Fibroblast of lung (primary cell): ENCODE data around the gene TSR2. TPM values are rescaled to one million over a fixed set of nuclear protein-coding genes. Genes with fewer than 3 reads are reported as not detected.

ENCODE experiments used
- DNase-seq, 2 donors: peaks; one replicate each; pipeline versions ENCODE4 v3.0.0 to v3.0.0-alpha.2; 2010; ENCODE audit warnings: low read depth in 2 of 2
- H2AFZ ChIP-seq: 2 replicates; pipeline ENCODE4 v1.5.1; 2012; ENCODE audit warnings: low read length, control low read depth, inconsistent platforms
- H3K27ac ChIP-seq: 2 replicates; pipeline ENCODE4 v1.5.1; 2011; ENCODE audit warnings: low read length, control low read depth; ENCODE audit not compliant: insufficient read depth
- H3K27me3 ChIP-seq: 2 replicates; pipeline ENCODE4 v1.5.1; 2011; ENCODE audit warnings: mild to moderate bottlenecking, low read length; ENCODE audit not compliant: control insufficient read depth, insufficient read depth
- H3K36me3 ChIP-seq: 2 replicates; pipeline ENCODE4 v1.5.1; 2011; ENCODE audit warnings: low read length; ENCODE audit not compliant: control insufficient read depth, insufficient read depth
- H3K4me1 ChIP-seq: 2 replicates; pipeline ENCODE4 v1.5.1; 2011; ENCODE audit warnings: low read length; ENCODE audit not compliant: control insufficient read depth, insufficient read depth; ENCODE audit errors: extremely low read depth
- H3K4me2 ChIP-seq: 2 replicates; pipeline ENCODE4 v1.5.1; 2011; ENCODE audit warnings: low read length, control low read depth; ENCODE audit not compliant: insufficient read depth; ENCODE audit errors: extremely low read depth
- H3K4me3 ChIP-seq, 4 experiments: fragments of 200-600 bp in 1 of 4; sonication (generic) in 1 of 4; replicated peaks in 1 of 4; 2 replicates each; pipeline ENCODE4 v1.5.1; 2011 to 2016; ENCODE audit warnings: low read length in 4 of 4, low read depth in 3 of 4, mild to moderate bottlenecking in 3 of 4, control low read depth in 2 of 4, inconsistent platforms in 1 of 4, mixed read lengths in 1 of 4; ENCODE audit not compliant: insufficient read depth in 1 of 4; ENCODE audit errors: control extremely low read depth in 1 of 4
- H3K79me2 ChIP-seq: 2 replicates; pipeline ENCODE4 v1.5.1; 2012; ENCODE audit warnings: mild to moderate bottlenecking, low read length, inconsistent platforms; ENCODE audit not compliant: control insufficient read depth, insufficient read depth
- H3K9ac ChIP-seq: 2 replicates; pipeline ENCODE4 v1.5.1; 2011; ENCODE audit warnings: mild to moderate bottlenecking, low read length, control low read depth; ENCODE audit not compliant: insufficient read depth
- H3K9me3 ChIP-seq: 2 replicates; pipeline ENCODE4 v1.5.1; 2012; ENCODE audit warnings: low read depth, low read length; ENCODE audit not compliant: control insufficient read depth, insufficient read depth
- H4K20me1 ChIP-seq: 2 replicates; pipeline ENCODE4 v1.5.1; 2011; ENCODE audit warnings: low read length; ENCODE audit not compliant: control insufficient read depth, insufficient read depth; ENCODE audit errors: extremely low read depth
- EZH2 ChIP-seq: IDR thresholded peaks from 2 replicates; pipeline ENCODE4 v1.5.1; 2012; ENCODE audit warnings: low read length, control low read depth, mild to moderate bottlenecking; ENCODE audit errors: missing control alignments
- polyA minus RNA-seq: library from RNA; depleted of rRNA, polyadenylated mRNA; stranded (reverse); fragments of >200 nt; gene quantifications from 2 replicates; pipeline ENCODE4 v1.2.3, GENCODE V29; 2011; ENCODE audit warnings: low replicate concordance
- polyA plus RNA-seq, 2 donors: library from polyadenylated mRNA; depleted of rRNA in 1 of 2; stranded (reverse) in 1 of 2; unstranded in 1 of 2; fragments of >200 nt; gene quantifications; 2 replicates each; pipeline ENCODE4 v1.2.1, GENCODE V29; 2011 to 2012; ENCODE audit warnings: missing spikeins in 1 of 2
- total RNA-seq: library from RNA; depleted of rRNA; stranded (reverse); fragments of >200 nt; gene quantifications from 2 replicates; pipeline ENCODE4 v1.2.1, GENCODE V29; 2014
- TF ChIP-seq, protein P1 (sequence below), 2 donors: IDR thresholded peaks in 1 of 2; conservative IDR thresholded peaks in 1 of 2; 1 replicate in 1 of 2; 2 replicates in 1 of 2; pipeline ENCODE4 v1.5.1; 2011 to 2012; ENCODE audit warnings: low read length in 2 of 2, control low read depth in 1 of 2, inconsistent platforms in 1 of 2, low read depth in 1 of 2, mild to moderate bottlenecking in 1 of 2

TSR2 gene, protein sequence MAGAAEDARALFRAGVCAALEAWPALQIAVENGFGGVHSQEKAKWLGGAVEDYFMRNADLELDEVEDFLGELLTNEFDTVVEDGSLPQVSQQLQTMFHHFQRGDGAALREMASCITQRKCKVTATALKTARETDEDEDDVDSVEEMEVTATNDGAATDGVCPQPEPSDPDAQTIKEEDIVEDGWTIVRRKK
- total RNA-seq (11.8 and 15.2 TPM in 2 replicates), polyA plus RNA-seq (25.8 and 29.9 TPM in 2 replicates), polyA minus RNA-seq (6.6 and 7.1 TPM in 2 replicates)
- polyA plus RNA-seq (2012), result 39.4 and 48.3 TPM in 2 replicates

GRCh38 chrX:54439960-54440871 lies at the start of gene TSR2:
Gene TSR2 (plus strand): TSS chrX:54440404. CDS start chrX:54440422, 18 bp downstream.
- no peaks in the 10 kb centered on the region for H3K4me1 ChIP-seq
- no peaks in the 10 kb centered on the region for H3K36me3 ChIP-seq
- H3K4me3 ChIP-seq, result peak within 1 kb of the TSS; percentile 62 to 95 (median 79)
- DNase-seq, result peak; percentile 88
- no peaks in the 10 kb centered on the region for H3K27me3 ChIP-seq
- H3K4me2 ChIP-seq, result peak within 1 kb of the TSS; percentile 80
- no peaks in the 10 kb centered on the region for H3K9me3 ChIP-seq
- peak within 1 kb of the TSS; percentile 52 for H3K27ac ChIP-seq
- H3K79me2 ChIP-seq, result peaks cover 23% of the 10 kb centered on the region
- TF ChIP-seq, protein P1, sequence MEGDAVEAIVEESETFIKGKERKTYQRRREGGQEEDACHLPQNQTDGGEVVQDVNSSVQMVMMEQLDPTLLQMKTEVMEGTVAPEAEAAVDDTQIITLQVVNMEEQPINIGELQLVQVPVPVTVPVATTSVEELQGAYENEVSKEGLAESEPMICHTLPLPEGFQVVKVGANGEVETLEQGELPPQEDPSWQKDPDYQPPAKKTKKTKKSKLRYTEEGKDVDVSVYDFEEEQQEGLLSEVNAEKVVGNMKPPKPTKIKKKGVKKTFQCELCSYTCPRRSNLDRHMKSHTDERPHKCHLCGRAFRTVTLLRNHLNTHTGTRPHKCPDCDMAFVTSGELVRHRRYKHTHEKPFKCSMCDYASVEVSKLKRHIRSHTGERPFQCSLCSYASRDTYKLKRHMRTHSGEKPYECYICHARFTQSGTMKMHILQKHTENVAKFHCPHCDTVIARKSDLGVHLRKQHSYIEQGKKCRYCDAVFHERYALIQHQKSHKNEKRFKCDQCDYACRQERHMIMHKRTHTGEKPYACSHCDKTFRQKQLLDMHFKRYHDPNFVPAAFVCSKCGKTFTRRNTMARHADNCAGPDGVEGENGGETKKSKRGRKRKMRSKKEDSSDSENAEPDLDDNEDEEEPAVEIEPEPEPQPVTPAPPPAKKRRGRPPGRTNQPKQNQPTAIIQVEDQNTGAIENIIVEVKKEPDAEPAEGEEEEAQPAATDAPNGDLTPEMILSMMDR (conservative IDR thresholded peaks at IDR 0.05 in 1 of 2, IDR thresholded peaks at IDR 0.05 in 1 of 2; ENCODE audit: low read depth in 1 of 2, low read length in 2 of 2), result peak in 1 of 2 donors; percentile 25
- no peak for TF ChIP-seq EZH2
- H2AFZ ChIP-seq, result peak within 1 kb of the TSS; percentile 49
- H4K20me1 ChIP-seq, result no peaks in the 10 kb centered on the region
- peak within 1 kb of the TSS; percentile 71 for H3K9ac ChIP-seq

- no peaks in the 10 kb centered on the region for H3K4me1 ChIP-seq
Measured at GRCh38 chrX:54397113-54397512, 43.1 kb upstream of the TSR2 start.

More at GRCh38 chrX:54397113-54397512, 43.1 kb upstream of the TSR2 start:
- H3K4me3 ChIP-seq, result no peak overlapping the region
- DNase-seq, result peak in 1 of 2 donors; percentile 12
- H3K79me2 ChIP-seq, result no peaks in the 10 kb centered on the region
- H3K27ac ChIP-seq, result no peak overlapping the region
- no peaks in the 10 kb centered on the region for H3K27me3 ChIP-seq
- H3K9ac ChIP-seq, result no peak overlapping the region
- H3K4me2 ChIP-seq, result no peak overlapping the region
- H3K9me3 ChIP-seq, result no peaks in the 10 kb centered on the region
- no peak overlapping the region for H2AFZ ChIP-seq
- H4K20me1 ChIP-seq, result no peaks in the 10 kb centered on the region
- TF ChIP-seq EZH2, result no peak
- TF ChIP-seq, protein P1 (conservative IDR thresholded peaks at IDR 0.05 in 1 of 2, IDR thresholded peaks at IDR 0.05 in 1 of 2; ENCODE audit: low read depth in 1 of 2, low read length in 2 of 2), result no peak
- no peaks in the 10 kb centered on the region for H3K36me3 ChIP-seq
